WTC11 (cell line): ENCODE measurements around the gene HOXB3. TPM values are rescaled to one million over a fixed set of nuclear protein-coding genes. Genes with fewer than 3 reads are reported as not detected.

ENCODE experiments used
- ATAC-seq: fragments of 200-7000 bp; cut with Tn5 transposase; 2 replicates; pipeline ENCODE4 v1.10.0; 2021; ENCODE audit warnings: mild to moderate bottlenecking, moderate library complexity
- CTCF ChIA-PET: fragments of 300-600 bp; sonication (Branson Sonifier 250); formaldehyde crosslinking; loops from one replicate; lab custom pipeline; 2021; ENCODE audit warnings: antibody characterized with exemption; lab: Charles Lee
- POLR2A ChIA-PET: fragments of 350-600 bp; sonication (Branson Sonifier 250); formaldehyde crosslinking; loops from one replicate; lab custom pipeline; 2021; ENCODE audit warnings: antibody characterized with exemption; lab: Charles Lee
- DNase-seq: peaks from one replicate; pipeline ENCODE4 v3.0.0; 2021; ENCODE audit warnings: low spot score
- H3K27ac Mint-ChIP-seq: 2 replicates; pipeline ENCODE4 v1.8.0; 2021; ENCODE audit warnings: mixed read lengths
- H3K27me3 Mint-ChIP-seq: 2 replicates; pipeline ENCODE4 v1.8.0; 2021; ENCODE audit warnings: low read depth, mild to moderate bottlenecking, moderate library complexity, mixed read lengths
- H3K36me3 Mint-ChIP-seq: 2 replicates; pipeline ENCODE4 v1.8.0; 2021; ENCODE audit warnings: mixed read lengths
- H3K4me1 Mint-ChIP-seq: 2 replicates; pipeline ENCODE4 v1.8.0; 2022; ENCODE audit warnings: mixed read lengths
- H3K4me3 Mint-ChIP-seq: 2 replicates; pipeline ENCODE4 v1.8.0; 2021; ENCODE audit warnings: mild to moderate bottlenecking, moderate library complexity, mixed read lengths
- H3K9me3 Mint-ChIP-seq: 2 replicates; pipeline ENCODE4 v1.8.0; 2021; ENCODE audit warnings: mixed read lengths
- CREM ChIP-seq: sonication (generic); formaldehyde crosslinking; IDR thresholded peaks from 2 replicates; pipeline ENCODE4 v1.8.1; 2022; ENCODE audit warnings: mild to moderate bottlenecking, missing genetic modification reagents, moderate library complexity
- ESRRA ChIP-seq: sonication (generic); formaldehyde crosslinking; IDR thresholded peaks from 2 replicates; pipeline ENCODE4 v1.8.1; 2022; ENCODE audit warnings: mild to moderate bottlenecking, missing genetic modification reagents, borderline replicate concordance
- GTF2I ChIP-seq: fragments of 250-450 bp; sonication (Bioruptor Pico); conservative IDR thresholded peaks from 2 replicates; pipeline ENCODE4 v1.4.0; 2021; ENCODE audit warnings: mild to moderate bottlenecking
- NFATC4 ChIP-seq: fragments of 250-450 bp; sonication (Bioruptor Pico); IDR thresholded peaks from 2 replicates; pipeline ENCODE4 v1.9.0; 2021; ENCODE audit warnings: mild to moderate bottlenecking
- RORB ChIP-seq: fragments of 250-450 bp; sonication (Bioruptor Pico); IDR thresholded peaks from 2 replicates; pipeline ENCODE4 v1.9.0; 2021; ENCODE audit warnings: mild to moderate bottlenecking
- SP1 ChIP-seq: sonication (generic); formaldehyde crosslinking; conservative IDR thresholded peaks from 2 replicates; pipeline ENCODE4 v1.8.1; 2022; ENCODE audit warnings: missing genetic modification reagents
- STAT6 ChIP-seq: sonication (generic); formaldehyde crosslinking; conservative IDR thresholded peaks from 2 replicates; pipeline ENCODE4 v1.8.1; 2023; ENCODE audit warnings: mild to moderate bottlenecking, low read depth, missing genetic modification reagents, moderate library complexity
- TCF7 ChIP-seq: sonication (generic); formaldehyde crosslinking; IDR thresholded peaks from 2 replicates; pipeline ENCODE4 v1.8.0; 2022; ENCODE audit warnings: mild to moderate bottlenecking, low read depth, missing genetic modification reagents, moderate library complexity
- TEAD1 ChIP-seq: sonication (generic); formaldehyde crosslinking; IDR thresholded peaks from 2 replicates; pipeline ENCODE4 v1.8.0; 2022; ENCODE audit warnings: mild to moderate bottlenecking, missing genetic modification reagents
- USF2 ChIP-seq: sonication (generic); formaldehyde crosslinking; IDR thresholded peaks from 2 replicates; pipeline ENCODE4 v1.8.1; 2023; ENCODE audit warnings: mild to moderate bottlenecking, missing genetic modification reagents, moderate library complexity
- ZNF219 ChIP-seq: sonication (generic); formaldehyde crosslinking; IDR thresholded peaks from 2 replicates; pipeline ENCODE4 v1.8.0; 2023; ENCODE audit warnings: missing genetic modification reagents, mild to moderate bottlenecking, borderline replicate concordance
- ZNF232 ChIP-seq: sonication (generic); formaldehyde crosslinking; IDR thresholded peaks from 2 replicates; pipeline ENCODE4 v1.8.0; 2022; ENCODE audit warnings: mild to moderate bottlenecking, missing genetic modification reagents
- ZNF281 ChIP-seq: sonication (generic); formaldehyde crosslinking; IDR thresholded peaks from 2 replicates; pipeline ENCODE4 v1.8.0; 2023; ENCODE audit warnings: mild to moderate bottlenecking, missing genetic modification reagents
- total RNA-seq: library from RNA; stranded (reverse); gene quantifications from 3 replicates; pipeline ENCODE4 v1.2.3, GENCODE V29; 2021
- TF ChIP-seq, protein P1 (sequence below): sonication (generic); formaldehyde crosslinking; IDR thresholded peaks from 2 replicates; pipeline ENCODE4 v1.8.1; 2022; ENCODE audit warnings: missing genetic modification reagents, borderline replicate concordance
- TF ChIP-seq, protein P2 (sequence below): sonication (generic); formaldehyde crosslinking; IDR thresholded peaks from 2 replicates; pipeline ENCODE4 v1.8.0; 2022; ENCODE audit warnings: missing genetic modification reagents
- TF ChIP-seq, protein P3 (sequence below): fragments of 250-450 bp; sonication (Bioruptor Pico); IDR thresholded peaks from 2 replicates; pipeline ENCODE4 v1.9.0; 2021; ENCODE audit warnings: mild to moderate bottlenecking, borderline replicate concordance

The HOXB3 gene
- total RNA-seq, 1 experiment from 2014 or later, result 0.09 TPM

- H3K4me3 Mint-ChIP-seq, result peak overlapping the region; percentile 43
- TF ChIP-seq, protein P1, sequence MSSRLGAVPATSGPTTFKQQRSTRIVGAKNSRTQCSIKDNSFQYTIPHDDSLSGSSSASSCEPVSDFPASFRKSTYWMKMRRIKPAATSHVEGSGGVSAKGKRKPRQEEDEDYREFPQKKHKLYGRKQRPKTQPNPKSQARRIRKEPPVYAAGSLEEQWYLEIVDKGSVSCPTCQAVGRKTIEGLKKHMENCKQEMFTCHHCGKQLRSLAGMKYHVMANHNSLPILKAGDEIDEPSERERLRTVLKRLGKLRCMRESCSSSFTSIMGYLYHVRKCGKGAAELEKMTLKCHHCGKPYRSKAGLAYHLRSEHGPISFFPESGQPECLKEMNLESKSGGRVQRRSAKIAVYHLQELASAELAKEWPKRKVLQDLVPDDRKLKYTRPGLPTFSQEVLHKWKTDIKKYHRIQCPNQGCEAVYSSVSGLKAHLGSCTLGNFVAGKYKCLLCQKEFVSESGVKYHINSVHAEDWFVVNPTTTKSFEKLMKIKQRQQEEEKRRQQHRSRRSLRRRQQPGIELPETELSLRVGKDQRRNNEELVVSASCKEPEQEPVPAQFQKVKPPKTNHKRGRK (CRISPR knock-in tag), result no peak
- TF ChIP-seq RORB (CRISPR knock-in tag), result no peak
- no peak for TF ChIP-seq TCF7 (CRISPR knock-in tag)
- TF ChIP-seq NFATC4 (CRISPR knock-in tag), result no peak
- no peaks in the 10 kb centered on the region for H3K9me3 Mint-ChIP-seq
- ATAC-seq, result no peak
- CTCF ChIA-PET, result interaction anchor here (0.6 kb wide), 1 partner anchor 25 kb away, joined by 5 read pairs; no protein-coding TSS in a partner anchor
- H3K36me3 Mint-ChIP-seq, result no peaks in the 10 kb centered on the region
- POLR2A ChIA-PET, result no interaction called here
- no peak overlapping the region for H3K27ac Mint-ChIP-seq
- peaks cover 38% of the 10 kb centered on the region; the same call in 1 of the 2 replicates for H3K27me3 Mint-ChIP-seq
- no peak for DNase-seq
- peaks cover 40% of the 10 kb centered on the region for H3K4me1 Mint-ChIP-seq
Observed at GRCh38 chr17:48576479-48577309, 13.3 kb downstream of the HOXB3 start.

GRCh38 chr17:48575673-48576478, 14.2 kb downstream of the HOXB3 start:
- Mint-ChIP-seq H3K4me1 (peaks cover 39% of the 10 kb centered on the region), H3K4me3 (no peak overlapping the region), H3K27me3 (peaks cover 29% of the 10 kb centered on the region; the same call in 1 of the 2 replicates), H3K27ac (no peak overlapping the region), H3K9me3 (no peaks in the 10 kb centered on the region), H3K36me3 (no peaks in the 10 kb centered on the region)
- ChIA-PET CTCF (no interaction called here), POLR2A (no interaction called here)
- no peak for DNase-seq
- no peak for ATAC-seq
- TF ChIP-seq TEAD1 (CRISPR knock-in tag), result no peak
- no peak for TF ChIP-seq STAT6 (CRISPR knock-in tag)
- TF ChIP-seq, protein P2, sequence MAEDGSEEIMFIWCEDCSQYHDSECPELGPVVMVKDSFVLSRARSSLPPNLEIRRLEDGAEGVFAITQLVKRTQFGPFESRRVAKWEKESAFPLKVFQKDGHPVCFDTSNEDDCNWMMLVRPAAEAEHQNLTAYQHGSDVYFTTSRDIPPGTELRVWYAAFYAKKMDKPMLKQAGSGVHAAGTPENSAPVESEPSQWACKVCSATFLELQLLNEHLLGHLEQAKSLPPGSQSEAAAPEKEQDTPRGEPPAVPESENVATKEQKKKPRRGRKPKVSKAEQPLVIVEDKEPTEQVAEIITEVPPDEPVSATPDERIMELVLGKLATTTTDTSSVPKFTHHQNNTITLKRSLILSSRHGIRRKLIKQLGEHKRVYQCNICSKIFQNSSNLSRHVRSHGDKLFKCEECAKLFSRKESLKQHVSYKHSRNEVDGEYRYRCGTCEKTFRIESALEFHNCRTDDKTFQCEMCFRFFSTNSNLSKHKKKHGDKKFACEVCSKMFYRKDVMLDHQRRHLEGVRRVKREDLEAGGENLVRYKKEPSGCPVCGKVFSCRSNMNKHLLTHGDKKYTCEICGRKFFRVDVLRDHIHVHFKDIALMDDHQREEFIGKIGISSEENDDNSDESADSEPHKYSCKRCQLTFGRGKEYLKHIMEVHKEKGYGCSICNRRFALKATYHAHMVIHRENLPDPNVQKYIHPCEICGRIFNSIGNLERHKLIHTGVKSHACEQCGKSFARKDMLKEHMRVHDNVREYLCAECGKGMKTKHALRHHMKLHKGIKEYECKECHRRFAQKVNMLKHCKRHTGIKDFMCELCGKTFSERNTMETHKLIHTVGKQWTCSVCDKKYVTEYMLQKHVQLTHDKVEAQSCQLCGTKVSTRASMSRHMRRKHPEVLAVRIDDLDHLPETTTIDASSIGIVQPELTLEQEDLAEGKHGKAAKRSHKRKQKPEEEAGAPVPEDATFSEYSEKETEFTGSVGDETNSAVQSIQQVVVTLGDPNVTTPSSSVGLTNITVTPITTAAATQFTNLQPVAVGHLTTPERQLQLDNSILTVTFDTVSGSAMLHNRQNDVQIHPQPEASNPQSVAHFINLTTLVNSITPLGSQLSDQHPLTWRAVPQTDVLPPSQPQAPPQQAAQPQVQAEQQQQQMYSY (CRISPR knock-in tag), result no peak
- TF ChIP-seq GTF2I (CRISPR knock-in tag), result no peak
- TF ChIP-seq ESRRA (CRISPR knock-in tag), result no peak
- no peak for TF ChIP-seq ZNF219
- TF ChIP-seq ZNF281, result no peak
- TF ChIP-seq CREM, result no peak
- TF ChIP-seq SP1, result no peak
- TF ChIP-seq, protein P3, sequence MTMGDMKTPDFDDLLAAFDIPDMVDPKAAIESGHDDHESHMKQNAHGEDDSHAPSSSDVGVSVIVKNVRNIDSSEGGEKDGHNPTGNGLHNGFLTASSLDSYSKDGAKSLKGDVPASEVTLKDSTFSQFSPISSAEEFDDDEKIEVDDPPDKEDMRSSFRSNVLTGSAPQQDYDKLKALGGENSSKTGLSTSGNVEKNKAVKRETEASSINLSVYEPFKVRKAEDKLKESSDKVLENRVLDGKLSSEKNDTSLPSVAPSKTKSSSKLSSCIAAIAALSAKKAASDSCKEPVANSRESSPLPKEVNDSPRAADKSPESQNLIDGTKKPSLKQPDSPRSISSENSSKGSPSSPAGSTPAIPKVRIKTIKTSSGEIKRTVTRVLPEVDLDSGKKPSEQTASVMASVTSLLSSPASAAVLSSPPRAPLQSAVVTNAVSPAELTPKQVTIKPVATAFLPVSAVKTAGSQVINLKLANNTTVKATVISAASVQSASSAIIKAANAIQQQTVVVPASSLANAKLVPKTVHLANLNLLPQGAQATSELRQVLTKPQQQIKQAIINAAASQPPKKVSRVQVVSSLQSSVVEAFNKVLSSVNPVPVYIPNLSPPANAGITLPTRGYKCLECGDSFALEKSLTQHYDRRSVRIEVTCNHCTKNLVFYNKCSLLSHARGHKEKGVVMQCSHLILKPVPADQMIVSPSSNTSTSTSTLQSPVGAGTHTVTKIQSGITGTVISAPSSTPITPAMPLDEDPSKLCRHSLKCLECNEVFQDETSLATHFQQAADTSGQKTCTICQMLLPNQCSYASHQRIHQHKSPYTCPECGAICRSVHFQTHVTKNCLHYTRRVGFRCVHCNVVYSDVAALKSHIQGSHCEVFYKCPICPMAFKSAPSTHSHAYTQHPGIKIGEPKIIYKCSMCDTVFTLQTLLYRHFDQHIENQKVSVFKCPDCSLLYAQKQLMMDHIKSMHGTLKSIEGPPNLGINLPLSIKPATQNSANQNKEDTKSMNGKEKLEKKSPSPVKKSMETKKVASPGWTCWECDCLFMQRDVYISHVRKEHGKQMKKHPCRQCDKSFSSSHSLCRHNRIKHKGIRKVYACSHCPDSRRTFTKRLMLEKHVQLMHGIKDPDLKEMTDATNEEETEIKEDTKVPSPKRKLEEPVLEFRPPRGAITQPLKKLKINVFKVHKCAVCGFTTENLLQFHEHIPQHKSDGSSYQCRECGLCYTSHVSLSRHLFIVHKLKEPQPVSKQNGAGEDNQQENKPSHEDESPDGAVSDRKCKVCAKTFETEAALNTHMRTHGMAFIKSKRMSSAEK, result no peak
- no peak for TF ChIP-seq USF2
- no peak for TF ChIP-seq ZNF232 (CRISPR knock-in tag)
